Myocyte (in vitro differentiated cells): ENCODE data around the gene PTPA. TPM values are rescaled to one million over a fixed set of nuclear protein-coding genes. Genes with fewer than 3 reads are reported as not detected.

Experiments
- DNase-seq: peaks from one replicate; pipeline ENCODE4 v3.0.0-alpha.2; 2012; ENCODE audit warnings: low read depth
- total RNA-seq: library from RNA; depleted of rRNA; stranded (reverse); fragments of >200 nt; gene quantifications from 2 replicates; pipeline ENCODE4 v1.2.3, GENCODE V29; 2014

PTPA gene
- total RNA-seq, 1 donor from 2014 or later: 144 TPM

GRCh38 chr9:129081388-129081904, 29.8 kb upstream of the PTPA start:
- DNase-seq: no peak

- DNase-seq: no peak
Measured at GRCh38 chr9:129084087-129084486, 27.1 kb upstream of the PTPA start.

- DNase-seq: no peak
Measured at GRCh38 chr9:129089246-129089645, 22.0 kb upstream of the PTPA start.

GRCh38 chr9:129093602-129094386, 17.4 kb upstream of the PTPA start:
- no peak for DNase-seq

GRCh38 chr9:129094387-129095169, 16.6 kb upstream of the PTPA start:
- no peak for DNase-seq

GRCh38 chr9:129095170-129095667, 16.0 kb upstream of the PTPA start:
- no peak for DNase-seq

- no peak for DNase-seq
Measured at GRCh38 chr9:129095908-129096307, 15.3 kb upstream of the PTPA start.

GRCh38 chr9:129097671-129098306, 13.4 kb upstream of the PTPA start:
- DNase-seq: no peak

GRCh38 chr9:129098328-129098727, 12.9 kb upstream of the PTPA start:
- no peak for DNase-seq

- DNase-seq: no peak
Measured at GRCh38 chr9:129100383-129101169, 10.6 kb upstream of the PTPA start.

GRCh38 chr9:129101279-129101678, 9.9 kb upstream of the PTPA start:
- DNase-seq: no peak

GRCh38 chr9:129102095-129102525, 9.1 kb upstream of the PTPA start:
- no peak for DNase-seq

GRCh38 chr9:129102791-129103594, 8.2 kb upstream of the PTPA start:
- peak; percentile 59 for DNase-seq

GRCh38 chr9:129103595-129103965, 7.6 kb upstream of the PTPA start:
- DNase-seq: peak; percentile 65

- no peak for DNase-seq
Measured at GRCh38 chr9:129104051-129104450, 7.2 kb upstream of the PTPA start.

- DNase-seq: no peak
Measured at GRCh38 chr9:129105857-129106694, 5.1 kb upstream of the PTPA start.

- no peak for DNase-seq
Measured at GRCh38 chr9:129107651-129108050, 3.6 kb upstream of the PTPA start.

GRCh38 chr9:129108083-129108804, 3.0 kb upstream of the PTPA start:
- no peak for DNase-seq
